ENCODE results near the gene TES. TPM values are rescaled to one million over a fixed set of nuclear protein-coding genes. Genes with fewer than 3 reads are reported as not detected.

Gene TES
- total RNA-seq, 1 donor: 99.2 TPM

DNA sequence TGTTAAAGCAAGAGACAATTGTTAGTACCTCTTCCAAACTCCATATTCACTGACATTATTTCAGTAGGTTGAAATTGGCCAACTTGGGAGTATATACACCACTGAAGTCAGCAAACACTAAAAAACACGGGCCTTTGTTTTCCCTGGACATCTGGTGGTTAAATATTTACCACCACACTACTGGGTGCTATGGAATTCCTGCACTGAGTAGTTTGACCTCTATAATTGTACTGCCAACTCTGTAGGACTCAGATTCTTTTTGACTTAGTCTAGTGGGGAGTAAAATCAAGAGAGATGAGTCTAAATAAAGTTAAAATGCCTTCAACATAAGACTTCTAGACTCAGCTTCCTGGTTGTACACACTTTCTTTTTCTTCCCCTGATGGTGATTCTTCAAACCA lies 41.3 kb upstream of the TES start:
- Histone ChIP-seq H4K20me1 (ENCODE audit: insufficient read depth, low read length) (no peaks in the 10 kb centered on the region), H3K79me2 (ENCODE audit: insufficient read depth, low read length) (no peaks in the 10 kb centered on the region), H3K4me3 (ENCODE audit: insufficient read depth, low read length) (no peak overlapping the region), H3K9me3 (ENCODE audit: low read depth, low read length) (no peaks in the 10 kb centered on the region), H2AFZ (ENCODE audit: low read length) (peak overlapping the region; percentile 32), H3K4me2 (ENCODE audit: insufficient read depth, low read length) (peak overlapping the region; percentile 50), H3K27me3 (ENCODE audit: insufficient read depth, low read length) (no peaks in the 10 kb centered on the region), H3K27ac (ENCODE audit: low read depth, low read length) (peak overlapping the region; percentile 6), H3K36me3 (ENCODE audit: insufficient read depth, low read length) (no peaks in the 10 kb centered on the region), H3K4me1 (ENCODE audit: insufficient read depth, low read length) (peaks cover 24% of the 10 kb centered on the region)
- TF ChIP-seq, protein P1, sequence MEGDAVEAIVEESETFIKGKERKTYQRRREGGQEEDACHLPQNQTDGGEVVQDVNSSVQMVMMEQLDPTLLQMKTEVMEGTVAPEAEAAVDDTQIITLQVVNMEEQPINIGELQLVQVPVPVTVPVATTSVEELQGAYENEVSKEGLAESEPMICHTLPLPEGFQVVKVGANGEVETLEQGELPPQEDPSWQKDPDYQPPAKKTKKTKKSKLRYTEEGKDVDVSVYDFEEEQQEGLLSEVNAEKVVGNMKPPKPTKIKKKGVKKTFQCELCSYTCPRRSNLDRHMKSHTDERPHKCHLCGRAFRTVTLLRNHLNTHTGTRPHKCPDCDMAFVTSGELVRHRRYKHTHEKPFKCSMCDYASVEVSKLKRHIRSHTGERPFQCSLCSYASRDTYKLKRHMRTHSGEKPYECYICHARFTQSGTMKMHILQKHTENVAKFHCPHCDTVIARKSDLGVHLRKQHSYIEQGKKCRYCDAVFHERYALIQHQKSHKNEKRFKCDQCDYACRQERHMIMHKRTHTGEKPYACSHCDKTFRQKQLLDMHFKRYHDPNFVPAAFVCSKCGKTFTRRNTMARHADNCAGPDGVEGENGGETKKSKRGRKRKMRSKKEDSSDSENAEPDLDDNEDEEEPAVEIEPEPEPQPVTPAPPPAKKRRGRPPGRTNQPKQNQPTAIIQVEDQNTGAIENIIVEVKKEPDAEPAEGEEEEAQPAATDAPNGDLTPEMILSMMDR (IDR thresholded peaks at IDR 0.05; ENCODE audit: extremely low read depth, low read depth, low read length): no peak
- DNase-seq (ENCODE audit: insufficient read length, low spot score, missing footprints): peak; percentile 75

DNA sequence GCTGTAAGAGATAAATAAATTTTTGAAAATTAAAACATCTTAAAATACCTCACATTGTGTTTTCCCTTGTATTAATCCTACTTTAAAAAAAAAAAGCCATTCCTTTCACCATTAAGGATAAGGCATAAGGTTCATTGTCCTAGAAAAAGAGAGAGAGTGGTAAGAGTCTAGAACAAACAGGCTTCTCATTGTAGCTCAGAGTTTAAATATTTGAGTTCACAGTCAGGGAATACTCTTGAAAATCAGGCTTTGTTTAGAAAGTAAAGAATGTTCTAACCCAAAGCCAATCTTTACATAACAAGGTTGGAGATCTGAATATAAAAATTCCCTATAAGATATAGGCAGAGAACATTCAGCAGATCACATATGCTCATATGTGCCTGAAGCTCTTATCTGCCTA lies 40.2 kb upstream of the TES start:
- no peak overlapping the region for H3K4me3 ChIP-seq (ENCODE audit: insufficient read depth, low read length)
- H3K27ac ChIP-seq (ENCODE audit: low read depth, low read length): no peak overlapping the region
- no peaks in the 10 kb centered on the region for H4K20me1 ChIP-seq (ENCODE audit: insufficient read depth, low read length)
- TF ChIP-seq, protein P1 (IDR thresholded peaks at IDR 0.05; ENCODE audit: extremely low read depth, low read depth, low read length): no peak
- no peaks in the 10 kb centered on the region for H3K79me2 ChIP-seq (ENCODE audit: insufficient read depth, low read length)
- H3K36me3 ChIP-seq (ENCODE audit: insufficient read depth, low read length): no peaks in the 10 kb centered on the region
- no peak overlapping the region for H3K4me2 ChIP-seq (ENCODE audit: insufficient read depth, low read length)
- H3K4me1 ChIP-seq (ENCODE audit: insufficient read depth, low read length): peaks cover 24% of the 10 kb centered on the region
- no peaks in the 10 kb centered on the region for H3K9me3 ChIP-seq (ENCODE audit: low read depth, low read length)
- H2AFZ ChIP-seq (ENCODE audit: low read length): no peak overlapping the region
- DNase-seq (ENCODE audit: insufficient read length, low spot score, missing footprints): no peak
- no peaks in the 10 kb centered on the region for H3K27me3 ChIP-seq (ENCODE audit: insufficient read depth, low read length)

DNA sequence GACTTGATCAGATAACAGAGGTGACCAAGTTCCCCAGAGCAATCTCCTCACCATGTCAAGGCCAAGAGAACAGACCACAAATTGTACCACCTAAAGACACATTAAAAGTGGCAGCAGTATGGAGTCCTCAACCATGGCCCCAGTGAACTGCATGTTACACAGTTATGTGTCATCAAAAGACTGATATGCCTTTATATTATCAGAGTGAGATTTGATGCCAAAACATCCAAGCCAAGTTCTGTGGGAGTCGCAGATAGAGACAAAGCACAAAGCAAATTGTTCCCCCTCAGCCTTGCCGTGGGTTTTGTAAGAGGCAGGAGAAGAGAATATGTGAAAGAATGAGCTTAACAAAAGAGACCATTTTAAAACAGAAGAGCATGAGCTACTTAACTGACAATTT lies 39.2 kb upstream of the TES start:
- no peaks in the 10 kb centered on the region for H4K20me1 ChIP-seq (ENCODE audit: insufficient read depth, low read length)
- no peaks in the 10 kb centered on the region for H3K9me3 ChIP-seq (ENCODE audit: low read depth, low read length)
- H3K36me3 ChIP-seq (ENCODE audit: insufficient read depth, low read length): no peaks in the 10 kb centered on the region
- H3K4me3 ChIP-seq (ENCODE audit: insufficient read depth, low read length): no peak overlapping the region
- H2AFZ ChIP-seq (ENCODE audit: low read length): peak overlapping the region; percentile 17
- no peak overlapping the region for H3K4me2 ChIP-seq (ENCODE audit: insufficient read depth, low read length)
- peaks cover 24% of the 10 kb centered on the region for H3K4me1 ChIP-seq (ENCODE audit: insufficient read depth, low read length)
- no peak overlapping the region for H3K27ac ChIP-seq (ENCODE audit: low read depth, low read length)
- no peaks in the 10 kb centered on the region for H3K27me3 ChIP-seq (ENCODE audit: insufficient read depth, low read length)
- no peak for DNase-seq (ENCODE audit: insufficient read length, low spot score, missing footprints)
- H3K79me2 ChIP-seq (ENCODE audit: insufficient read depth, low read length): no peaks in the 10 kb centered on the region
- TF ChIP-seq, protein P1 (IDR thresholded peaks at IDR 0.05; ENCODE audit: extremely low read depth, low read depth, low read length): no peak

DNA sequence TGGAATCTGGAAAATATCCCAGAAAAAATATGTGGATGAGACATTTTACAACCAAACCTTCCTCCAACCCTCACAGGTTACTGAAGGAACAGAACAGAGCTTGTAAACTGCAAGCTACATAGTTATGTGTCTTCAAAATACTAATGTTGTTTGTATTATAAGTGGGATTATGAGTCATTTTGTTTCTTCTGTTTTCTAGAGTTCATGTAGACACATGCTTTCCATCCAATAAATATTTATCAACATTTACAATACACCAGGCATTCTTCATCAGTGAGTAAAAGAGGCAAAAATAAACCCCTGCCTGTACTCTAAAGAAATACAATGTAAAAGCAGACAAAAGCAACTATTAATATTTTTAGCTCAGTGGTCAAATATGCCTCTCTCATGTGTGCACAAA lies 38.0 kb upstream of the TES start:
- Histone ChIP-seq H4K20me1 (ENCODE audit: insufficient read depth, low read length) (no peaks in the 10 kb centered on the region), H3K4me2 (ENCODE audit: insufficient read depth, low read length) (no peak overlapping the region), H3K4me3 (ENCODE audit: insufficient read depth, low read length) (no peak overlapping the region), H3K79me2 (ENCODE audit: insufficient read depth, low read length) (no peaks in the 10 kb centered on the region), H3K27me3 (ENCODE audit: insufficient read depth, low read length) (no peaks in the 10 kb centered on the region), H3K4me1 (ENCODE audit: insufficient read depth, low read length) (peaks cover 37% of the 10 kb centered on the region), H3K36me3 (ENCODE audit: insufficient read depth, low read length) (no peaks in the 10 kb centered on the region), H3K27ac (ENCODE audit: low read depth, low read length) (no peak overlapping the region), H2AFZ (ENCODE audit: low read length) (no peak overlapping the region), H3K9me3 (ENCODE audit: low read depth, low read length) (no peaks in the 10 kb centered on the region)
- TF ChIP-seq, protein P1 (IDR thresholded peaks at IDR 0.05; ENCODE audit: extremely low read depth, low read depth, low read length): no peak
- DNase-seq (ENCODE audit: insufficient read length, low spot score, missing footprints): no peak

Measured in osteoblast (primary cell).